ENCODE measurements around the gene PRCC.

Gene PRCC

DNA sequence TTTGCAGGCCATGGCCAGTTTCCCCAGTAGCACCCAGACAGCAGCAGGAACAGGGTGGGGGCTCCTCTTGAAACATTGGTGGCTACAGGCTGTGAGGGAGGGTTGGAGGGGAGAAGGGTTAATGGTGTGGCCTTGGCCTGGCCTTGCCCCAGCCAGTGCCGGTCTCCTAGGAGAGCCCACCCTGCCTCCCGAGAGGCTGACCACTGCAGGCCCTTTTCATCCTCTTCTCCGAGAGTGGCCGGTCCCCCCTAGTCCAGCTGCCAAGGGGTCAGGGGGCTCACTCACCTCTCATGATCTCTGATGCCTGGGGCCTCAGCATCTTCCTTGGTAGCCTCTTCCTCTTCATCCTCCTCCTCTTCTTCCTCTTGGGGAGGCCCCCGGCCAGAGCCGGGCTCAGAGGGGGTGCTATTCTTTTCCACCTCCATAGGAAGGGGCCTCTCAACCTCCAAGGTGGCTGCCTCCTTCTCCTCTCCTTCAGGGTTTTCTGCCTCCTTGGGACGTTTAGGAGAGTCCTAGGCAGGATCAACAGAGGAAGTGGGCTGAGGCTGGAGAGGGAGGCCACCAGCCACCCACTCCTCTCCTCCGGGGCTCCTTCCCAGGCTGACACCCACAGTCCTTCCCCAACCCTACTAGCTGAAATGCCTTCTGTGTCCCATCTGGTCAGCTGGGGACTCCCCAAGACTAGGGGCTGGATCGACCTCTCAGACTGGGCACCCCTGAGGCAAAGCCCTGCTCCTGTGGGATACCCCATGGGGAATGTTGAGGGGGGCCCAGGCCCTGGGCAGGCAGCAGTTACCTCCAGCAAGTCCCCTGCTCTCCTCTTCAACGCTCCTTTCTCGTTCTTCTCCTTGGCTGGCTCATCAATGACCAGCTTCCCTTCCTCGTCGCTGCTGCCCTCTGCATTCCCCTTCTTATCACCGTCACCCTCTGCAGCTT lies 23.7 kb upstream of the PRCC start:
- Histone ChIP-seq H3K9me3 (no peaks in the 10 kb centered on the region), H3K4me3 (ENCODE audit: low read depth, low read length) (no peak overlapping the region), H3K4me1 (peaks cover 17% of the 10 kb centered on the region), H3K27me3 (no peaks in the 10 kb centered on the region), H3K36me3 (peaks cover 37% of the 10 kb centered on the region)
- TF ChIP-seq, protein P1, sequence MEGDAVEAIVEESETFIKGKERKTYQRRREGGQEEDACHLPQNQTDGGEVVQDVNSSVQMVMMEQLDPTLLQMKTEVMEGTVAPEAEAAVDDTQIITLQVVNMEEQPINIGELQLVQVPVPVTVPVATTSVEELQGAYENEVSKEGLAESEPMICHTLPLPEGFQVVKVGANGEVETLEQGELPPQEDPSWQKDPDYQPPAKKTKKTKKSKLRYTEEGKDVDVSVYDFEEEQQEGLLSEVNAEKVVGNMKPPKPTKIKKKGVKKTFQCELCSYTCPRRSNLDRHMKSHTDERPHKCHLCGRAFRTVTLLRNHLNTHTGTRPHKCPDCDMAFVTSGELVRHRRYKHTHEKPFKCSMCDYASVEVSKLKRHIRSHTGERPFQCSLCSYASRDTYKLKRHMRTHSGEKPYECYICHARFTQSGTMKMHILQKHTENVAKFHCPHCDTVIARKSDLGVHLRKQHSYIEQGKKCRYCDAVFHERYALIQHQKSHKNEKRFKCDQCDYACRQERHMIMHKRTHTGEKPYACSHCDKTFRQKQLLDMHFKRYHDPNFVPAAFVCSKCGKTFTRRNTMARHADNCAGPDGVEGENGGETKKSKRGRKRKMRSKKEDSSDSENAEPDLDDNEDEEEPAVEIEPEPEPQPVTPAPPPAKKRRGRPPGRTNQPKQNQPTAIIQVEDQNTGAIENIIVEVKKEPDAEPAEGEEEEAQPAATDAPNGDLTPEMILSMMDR (IDR thresholded peaks at IDR 0.05; ENCODE audit: low read depth, low read length) = no peak
- no peak for DNase-seq

DNA sequence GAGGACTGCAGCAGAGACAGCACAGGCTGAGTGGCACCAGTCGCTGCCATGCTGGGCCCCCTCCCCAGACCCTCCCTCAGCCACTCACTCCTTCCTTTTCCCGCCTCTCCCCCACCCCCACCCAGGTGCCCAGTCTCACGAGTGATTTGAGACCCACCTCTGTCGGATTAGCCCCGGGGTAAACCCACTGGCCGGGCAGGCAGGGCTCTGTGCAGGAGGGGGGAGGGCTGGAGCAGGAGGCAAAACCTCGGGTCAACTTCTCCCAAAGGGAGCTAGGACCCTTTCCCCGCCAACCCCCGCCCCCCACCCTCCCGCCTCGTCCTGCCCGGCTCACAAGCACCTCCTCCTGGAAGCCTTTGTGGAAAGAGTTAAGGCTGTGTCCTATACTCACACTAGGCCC lies 23.0 kb upstream of the PRCC start:
- TF ChIP-seq, protein P1 (IDR thresholded peaks at IDR 0.05; ENCODE audit: low read depth, low read length) = no peak
- no peaks in the 10 kb centered on the region for H3K27me3 ChIP-seq
- H3K9me3 ChIP-seq = no peaks in the 10 kb centered on the region
- H3K36me3 ChIP-seq = peaks cover 41% of the 10 kb centered on the region
- DNase-seq = no peak
- no peak overlapping the region for H3K4me3 ChIP-seq (ENCODE audit: low read depth, low read length)
- H3K4me1 ChIP-seq = peaks cover 24% of the 10 kb centered on the region

DNA sequence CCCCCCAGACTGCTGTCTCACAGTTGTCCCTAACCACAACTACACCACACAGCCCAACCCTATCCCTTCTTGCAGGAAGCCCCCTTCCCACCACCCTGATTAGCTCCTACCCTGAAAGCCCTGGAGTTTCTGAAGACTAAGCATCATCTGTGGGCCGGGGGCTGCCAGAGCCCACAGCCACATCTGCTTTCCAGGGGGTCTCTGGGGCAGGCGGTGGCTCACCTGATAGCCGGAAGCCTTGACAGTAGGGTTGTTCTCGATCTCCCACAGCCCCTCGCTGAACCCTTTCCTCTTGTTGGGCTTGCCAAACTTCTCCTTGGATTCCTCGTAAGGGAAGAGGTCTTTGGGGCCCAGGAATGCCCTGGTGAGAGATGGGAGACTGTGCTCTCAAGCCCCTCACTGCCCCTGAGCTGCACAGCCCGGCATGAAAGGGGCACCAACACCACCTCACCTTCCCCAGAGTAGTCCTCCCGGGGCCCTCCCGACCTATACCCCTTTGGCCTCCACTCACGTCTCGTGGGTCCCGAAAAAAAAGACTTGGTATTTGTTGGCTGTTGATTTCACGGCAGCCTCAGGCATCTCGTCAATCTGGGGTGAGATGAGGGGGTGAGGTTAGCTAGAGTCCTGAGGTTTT lies 22.4 kb upstream of the PRCC start:
- H3K27me3 ChIP-seq = no peaks in the 10 kb centered on the region
- TF ChIP-seq, protein P1 (IDR thresholded peaks at IDR 0.05; ENCODE audit: low read depth, low read length) = no peak
- no peak overlapping the region for H3K4me3 ChIP-seq (ENCODE audit: low read depth, low read length)
- peaks cover 27% of the 10 kb centered on the region for H3K4me1 ChIP-seq
- no peaks in the 10 kb centered on the region for H3K9me3 ChIP-seq
- no peak for DNase-seq
- peaks cover 47% of the 10 kb centered on the region for H3K36me3 ChIP-seq

DNA sequence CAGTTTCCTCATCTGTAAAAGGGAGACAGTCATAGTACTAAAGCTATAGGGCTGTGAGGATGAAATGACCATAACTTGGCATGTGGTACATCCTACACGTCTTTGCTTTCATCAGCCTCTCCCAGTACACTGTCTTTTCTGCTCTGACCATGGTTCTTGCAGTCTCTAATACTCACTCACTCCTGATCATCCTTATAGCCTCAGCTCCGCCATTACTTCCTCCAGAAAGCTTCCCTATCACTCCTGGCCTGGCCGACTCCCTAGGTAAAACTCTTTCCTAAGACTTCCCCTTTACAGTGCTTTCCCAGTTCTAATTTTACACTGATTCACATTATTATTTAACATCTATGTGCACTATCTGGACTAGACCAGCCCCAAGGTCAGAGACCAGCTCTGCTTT lies 21.5 kb upstream of the PRCC start:
- H3K36me3 ChIP-seq = peaks cover 48% of the 10 kb centered on the region
- DNase-seq = no peak
- TF ChIP-seq, protein P1 (IDR thresholded peaks at IDR 0.05; ENCODE audit: low read depth, low read length) = no peak
- peaks cover 27% of the 10 kb centered on the region for H3K4me1 ChIP-seq
- H3K9me3 ChIP-seq = no peaks in the 10 kb centered on the region
- H3K27me3 ChIP-seq = no peaks in the 10 kb centered on the region
- no peak overlapping the region for H3K4me3 ChIP-seq (ENCODE audit: low read depth, low read length)

DNA sequence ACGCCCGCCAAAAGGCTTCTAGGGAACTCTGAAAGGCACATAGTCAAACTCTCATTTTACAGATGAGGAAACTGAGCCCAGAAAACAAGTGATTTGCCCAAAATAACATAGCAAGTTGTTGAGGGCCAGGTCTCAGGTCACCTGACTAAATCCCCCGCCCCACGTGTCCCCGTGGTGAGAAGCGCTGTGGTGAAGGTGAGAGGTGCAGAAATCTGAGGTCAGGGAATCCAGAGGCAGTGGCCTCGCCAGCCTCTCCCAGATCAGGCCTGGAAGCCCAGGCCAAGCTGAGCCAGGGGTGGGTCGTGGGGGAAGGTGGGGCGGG lies 21.0 kb upstream of the PRCC start:
- H3K36me3 ChIP-seq = peaks cover 48% of the 10 kb centered on the region
- H3K4me1 ChIP-seq = peaks cover 27% of the 10 kb centered on the region
- H3K9me3 ChIP-seq = no peaks in the 10 kb centered on the region
- TF ChIP-seq, protein P1 (IDR thresholded peaks at IDR 0.05; ENCODE audit: low read depth, low read length) = no peak
- H3K27me3 ChIP-seq = no peaks in the 10 kb centered on the region
- DNase-seq = no peak
- no peak overlapping the region for H3K4me3 ChIP-seq (ENCODE audit: low read depth, low read length)

Data from BE2C (cell line).